Neural cell (in vitro differentiated cells): ENCODE results near the gene PRRG2. TPM values are rescaled to one million over a fixed set of nuclear protein-coding genes. Genes with fewer than 3 reads are reported as not detected.

Experiments
- H2AFZ ChIP-seq: fragments of 200-600, 300-800 bp; sonication (generic), shearing (Covaris generic); 2 replicates; pipeline ENCODE4 v1.6.0; 2014; ENCODE audit warnings: low read depth, mild to moderate bottlenecking, antibody characterized with exemption, low read length, moderate library complexity
- H3F3A ChIP-seq: fragments of 200-600 bp; shearing (Covaris generic); 2 replicates; pipeline ENCODE4 v1.6.1; 2016; ENCODE audit warnings: mild to moderate bottlenecking, moderate library complexity, mixed read lengths, antibody characterized with exemption, low read length; ENCODE audit not compliant: insufficient read depth, poor library complexity, severe bottlenecking
- H3K27ac ChIP-seq: fragments of 200-600, 300-800 bp; sonication (generic), shearing (Covaris generic); 2 replicates; pipeline ENCODE4 v1.5.1; 2014; ENCODE audit warnings: mild to moderate bottlenecking, low read length, moderate library complexity
- H3K27me3 ChIP-seq: fragments of 300-800, 200-600 bp; sonication (generic), shearing (Covaris generic); 2 replicates; pipeline ENCODE4 v1.6.0; 2014; ENCODE audit warnings: mild to moderate bottlenecking, low read depth, low read length, moderate library complexity; ENCODE audit not compliant: insufficient read depth
- H3K36me3 ChIP-seq: fragments of 300-800, 200-600 bp; sonication (generic), shearing (Covaris generic); 2 replicates; pipeline ENCODE4 v1.5.1; 2014; ENCODE audit warnings: mild to moderate bottlenecking, antibody characterized with exemption, low read length, moderate library complexity; ENCODE audit not compliant: insufficient read depth
- H3K4me2 ChIP-seq: fragments of 300-800, 200-600 bp; sonication (generic), shearing (Covaris generic); 2 replicates; pipeline ENCODE4 v1.6.0; 2014; ENCODE audit warnings: mild to moderate bottlenecking, low read length
- H3K4me3 ChIP-seq: fragments of 300-800, 200-600 bp; sonication (generic), shearing (Covaris generic); 2 replicates; pipeline ENCODE4 v1.5.1; 2014; ENCODE audit warnings: mild to moderate bottlenecking, low read length, moderate library complexity
- H3K79me2 ChIP-seq: fragments of 200-600 bp; shearing (Covaris generic); replicated peaks from 2 replicates; pipeline ENCODE4 v1.6.0; 2014; ENCODE audit warnings: mild to moderate bottlenecking, low read length, moderate library complexity; ENCODE audit not compliant: insufficient read depth
- H3K9ac ChIP-seq: fragments of 300-800, 200-600 bp; sonication (generic), shearing (Covaris generic); 2 replicates; pipeline ENCODE4 v1.6.1; 2016; ENCODE audit warnings: mild to moderate bottlenecking, low read length, mixed read lengths
- H3K9me2 ChIP-seq: fragments of 200-600 bp; shearing (Covaris generic); 2 replicates; pipeline ENCODE4 v1.6.1; 2016; ENCODE audit warnings: mild to moderate bottlenecking, low read length, mixed read lengths; ENCODE audit not compliant: insufficient read depth
- H3K9me3 ChIP-seq: fragments of 200-600, 300-800 bp; sonication (generic), shearing (Covaris generic); 2 replicates; pipeline ENCODE4 v1.6.1; 2016; ENCODE audit warnings: mild to moderate bottlenecking, mixed run types, low read length, moderate library complexity, mixed read lengths
- H4K20me1 ChIP-seq: fragments of 200-600 bp; shearing (Covaris generic); 2 replicates; pipeline ENCODE4 v1.6.1; 2016; ENCODE audit warnings: mild to moderate bottlenecking, mixed run types; ENCODE audit not compliant: insufficient read depth
- EP300 ChIP-seq: fragments of 450-650 bp; conservative IDR thresholded peaks from 2 replicates; pipeline ENCODE4 v1.6.1; 2014; ENCODE audit warnings: antibody characterized with exemption, mild to moderate bottlenecking, moderate library complexity; ENCODE audit not compliant: poor library complexity, severe bottlenecking
- EZH2 ChIP-seq: fragments of 200-600, 300-800 bp; shearing (Covaris generic), sonication (generic); IDR thresholded peaks from 2 replicates; pipeline ENCODE4 v1.6.1; 2014; ENCODE audit warnings: antibody characterized with exemption, low read length, borderline replicate concordance, mild to moderate bottlenecking; ENCODE audit not compliant: insufficient read depth, poor library complexity, severe bottlenecking
- MXI1 ChIP-seq: fragments of 450-650 bp; conservative IDR thresholded peaks from 2 replicates; pipeline ENCODE4 v1.6.1; 2014; ENCODE audit warnings: antibody characterized with exemption, mild to moderate bottlenecking; ENCODE audit not compliant: poor library complexity, severe bottlenecking
- POLR2AphosphoS5 ChIP-seq: IDR thresholded peaks from 2 replicates; pipeline ENCODE4 v1.6.1; 2012
- RAD21 ChIP-seq: fragments of 450-650 bp; conservative IDR thresholded peaks from 2 replicates; pipeline ENCODE4 v1.6.1; 2014; ENCODE audit warnings: antibody characterized with exemption, mild to moderate bottlenecking, moderate library complexity
- SMC3 ChIP-seq: fragments of 450-650 bp; conservative IDR thresholded peaks from 2 replicates; pipeline ENCODE4 v1.6.1; 2014; ENCODE audit warnings: antibody characterized with exemption, mild to moderate bottlenecking, moderate library complexity; ENCODE audit not compliant: poor library complexity
- TAF1 ChIP-seq: IDR thresholded peaks from 2 replicates; pipeline ENCODE4 v1.6.1; 2012; ENCODE audit warnings: low read depth
- polyA plus RNA-seq: library from polyadenylated mRNA; depleted of rRNA; stranded (reverse); fragments of >200 nt; gene quantifications from 2 replicates; pipeline ENCODE4 v1.2.3, GENCODE V29; 2014
- TF ChIP-seq, protein P1 (sequence below): fragments of 450-650 bp; IDR thresholded peaks from 2 replicates; pipeline ENCODE4 v1.5.1; 2014; ENCODE audit warnings: antibody characterized with exemption, mild to moderate bottlenecking, moderate library complexity; ENCODE audit not compliant: poor library complexity, severe bottlenecking

PRRG2 gene
- polyA plus RNA-seq, 1 donor from 2014 or later = not detected

DNA sequence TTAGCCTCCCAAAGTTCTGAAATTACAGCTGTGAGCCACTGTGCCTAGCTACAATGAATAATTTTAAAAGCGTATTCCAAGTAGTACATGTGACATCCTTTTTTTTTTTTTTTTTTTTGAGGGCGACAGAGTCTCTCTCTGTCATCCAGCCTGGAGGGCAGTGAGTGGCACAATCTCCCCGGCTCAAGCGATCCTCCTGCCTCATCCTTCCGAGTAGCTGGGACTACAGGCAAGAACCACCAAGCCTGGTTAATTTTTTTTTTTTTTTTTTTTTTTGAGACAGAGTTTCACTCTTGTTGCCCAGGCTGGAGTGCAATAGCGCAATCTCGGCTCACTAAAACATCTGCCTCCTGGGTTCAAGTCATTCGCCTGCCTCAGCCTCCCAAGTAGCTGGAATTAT, 6.1 kb downstream of the PRRG2 start:
- H3K9ac ChIP-seq = no peak overlapping the region

DNA sequence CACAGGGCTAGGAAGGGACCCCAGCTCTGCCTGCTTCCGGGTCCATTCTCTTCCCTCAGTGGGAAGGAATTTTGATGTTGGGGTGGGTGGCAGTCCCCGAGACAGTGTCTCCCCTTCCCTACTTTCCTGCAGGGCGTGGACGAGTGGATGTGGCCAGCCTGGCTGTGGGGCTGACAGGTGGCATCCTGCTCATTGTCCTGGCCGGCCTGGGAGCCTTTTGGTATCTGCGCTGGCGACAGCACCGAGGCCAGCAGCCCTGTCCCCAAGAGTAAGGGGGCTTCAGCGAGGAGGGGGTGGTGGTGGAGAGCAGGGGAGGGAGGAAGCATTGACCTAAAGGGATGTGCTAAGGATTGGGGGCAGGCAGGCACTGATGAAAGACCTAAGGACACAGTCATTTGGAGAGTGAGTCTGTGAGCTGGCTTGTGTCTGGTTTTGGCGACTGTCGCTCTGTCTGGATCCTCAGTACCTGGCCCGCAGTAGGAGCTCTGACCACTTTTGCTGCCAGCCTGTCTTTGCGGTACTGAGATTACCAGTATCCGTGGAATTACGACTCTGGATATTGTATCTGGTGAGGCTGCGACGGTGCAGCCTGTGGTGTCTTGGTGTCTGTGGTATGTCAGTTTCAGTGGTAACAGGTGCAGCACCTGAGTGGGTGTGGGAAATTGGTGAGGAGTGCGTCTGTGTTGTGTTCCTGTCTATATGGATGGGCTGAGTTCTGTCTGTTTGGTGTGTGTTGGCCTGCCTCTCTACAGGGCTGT, 7.4 kb downstream of the PRRG2 start:
- no peak for TF ChIP-seq TAF1
- TF ChIP-seq, protein P1, sequence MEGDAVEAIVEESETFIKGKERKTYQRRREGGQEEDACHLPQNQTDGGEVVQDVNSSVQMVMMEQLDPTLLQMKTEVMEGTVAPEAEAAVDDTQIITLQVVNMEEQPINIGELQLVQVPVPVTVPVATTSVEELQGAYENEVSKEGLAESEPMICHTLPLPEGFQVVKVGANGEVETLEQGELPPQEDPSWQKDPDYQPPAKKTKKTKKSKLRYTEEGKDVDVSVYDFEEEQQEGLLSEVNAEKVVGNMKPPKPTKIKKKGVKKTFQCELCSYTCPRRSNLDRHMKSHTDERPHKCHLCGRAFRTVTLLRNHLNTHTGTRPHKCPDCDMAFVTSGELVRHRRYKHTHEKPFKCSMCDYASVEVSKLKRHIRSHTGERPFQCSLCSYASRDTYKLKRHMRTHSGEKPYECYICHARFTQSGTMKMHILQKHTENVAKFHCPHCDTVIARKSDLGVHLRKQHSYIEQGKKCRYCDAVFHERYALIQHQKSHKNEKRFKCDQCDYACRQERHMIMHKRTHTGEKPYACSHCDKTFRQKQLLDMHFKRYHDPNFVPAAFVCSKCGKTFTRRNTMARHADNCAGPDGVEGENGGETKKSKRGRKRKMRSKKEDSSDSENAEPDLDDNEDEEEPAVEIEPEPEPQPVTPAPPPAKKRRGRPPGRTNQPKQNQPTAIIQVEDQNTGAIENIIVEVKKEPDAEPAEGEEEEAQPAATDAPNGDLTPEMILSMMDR = no peak
- TF ChIP-seq MXI1 = no peak
- no peak for TF ChIP-seq EZH2
- no peak for TF ChIP-seq POLR2AphosphoS5
- TF ChIP-seq RAD21 = no peak
- no peak for TF ChIP-seq SMC3
- no peaks in the 10 kb centered on the region for H3K36me3 ChIP-seq
- H3K27me3 ChIP-seq = no peaks in the 10 kb centered on the region
- H3K4me3 ChIP-seq = no peak overlapping the region
- H3K79me2 ChIP-seq = peaks cover 9% of the 10 kb centered on the region
- no peak overlapping the region for H3K4me2 ChIP-seq
- no peaks in the 10 kb centered on the region for H3K9me3 ChIP-seq
- no peak overlapping the region for H3K27ac ChIP-seq
- no peak overlapping the region for H2AFZ ChIP-seq
- no peaks in the 10 kb centered on the region for H3F3A ChIP-seq
- H3K9ac ChIP-seq = no peak overlapping the region
- H4K20me1 ChIP-seq = no peaks in the 10 kb centered on the region
- H3K9me2 ChIP-seq = no peaks in the 10 kb centered on the region

More for the DNA sequence above, 6.1 kb downstream of the PRRG2 start:
- H3K27ac ChIP-seq = no peak overlapping the region
- H3K4me2 ChIP-seq = no peak overlapping the region
- no peaks in the 10 kb centered on the region for H3F3A ChIP-seq
- TF ChIP-seq EZH2 (no peak), EP300 (no peak)
- no peak overlapping the region for H3K4me3 ChIP-seq
- H2AFZ ChIP-seq = no peak overlapping the region
- no peaks in the 10 kb centered on the region for H3K27me3 ChIP-seq
- H4K20me1 ChIP-seq = no peaks in the 10 kb centered on the region
- H3K9me2 ChIP-seq = no peaks in the 10 kb centered on the region
- H3K36me3 ChIP-seq = no peaks in the 10 kb centered on the region
- no peaks in the 10 kb centered on the region for H3K9me3 ChIP-seq
- H3K79me2 ChIP-seq = peaks cover 7% of the 10 kb centered on the region

DNA sequence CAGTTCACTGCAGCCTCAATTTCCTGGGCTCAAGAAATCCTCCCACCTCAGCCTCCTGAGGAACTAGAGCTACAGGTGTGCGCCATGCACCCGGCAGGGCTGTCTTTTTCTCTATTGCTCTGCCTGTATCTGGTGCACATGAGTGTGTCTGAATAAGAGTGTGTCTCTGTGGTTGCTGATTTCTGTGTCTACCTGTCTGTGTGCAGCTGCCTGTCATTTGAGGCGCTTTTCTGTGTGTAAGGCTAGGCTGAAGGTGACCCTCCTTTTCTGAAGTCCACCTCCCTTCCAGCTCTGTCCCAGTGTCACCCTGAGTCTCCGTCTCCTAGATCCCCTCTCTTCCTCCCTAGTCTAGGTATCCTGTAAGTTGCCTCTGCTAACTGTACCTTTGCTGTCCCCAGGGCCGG, 8.4 kb downstream of the PRRG2 start:
- Histone ChIP-seq H3K36me3 (no peaks in the 10 kb centered on the region), H2AFZ (no peak overlapping the region), H3K79me2 (peaks cover 19% of the 10 kb centered on the region), H3K27me3 (no peaks in the 10 kb centered on the region), H3K27ac (peak overlapping the region; percentile 97), H3K4me2 (no peak overlapping the region), H3K9ac (no peak overlapping the region), H3K4me3 (no peak overlapping the region), H4K20me1 (no peaks in the 10 kb centered on the region), H3K9me2 (no peaks in the 10 kb centered on the region), H3F3A (no peaks in the 10 kb centered on the region), H3K9me3 (no peaks in the 10 kb centered on the region)
- TF ChIP-seq, protein P1 = no peak
- TF ChIP-seq TAF1 = no peak
